Measurements from ENCODE around the gene TENM4. TPM values are rescaled to one million over a fixed set of nuclear protein-coding genes. Genes with fewer than 3 reads are reported as not detected.
A peak's percentile ranks its signal among the peaks of the same experiment; 100 is the strongest.

The TENM4 gene
- polyA plus RNA-seq, 1 of the 3 experiments (the other 2 are of a cell fraction): 16.7 TPM

- Histone ChIP-seq H3K79me2 (ENCODE audit: insufficient read depth) (no peaks in the 10 kb centered on the region; the same call in none of the 2 replicates), H3K27ac (ENCODE audit: low read depth in 2 of 2, low read length in 1 of 2) (peak overlapping the region in 1 of 2 experiments; percentile 18; a peak in 2 of 4 replicates), H3K36me3 (replicated peaks in 1 of 2; ENCODE audit: control insufficient read depth in 1 of 2, insufficient read depth in 2 of 2, low read length in 1 of 2) (no peaks in the 10 kb centered on the region), H2AFZ (ENCODE audit: low read depth) (no peak overlapping the region), H3F3A (replicated peaks; ENCODE audit: insufficient read depth) (no peaks in the 10 kb centered on the region), H3K4me3 (ENCODE audit: low read depth in 2 of 2, low read length in 1 of 2) (no peak overlapping the region), H3K9me2 (no peaks in the 10 kb centered on the region), H3K9ac (no peak overlapping the region), H3K4me2 (peak overlapping the region; percentile 37; the same call in 1 of the 2 replicates), H3K27me3 (ENCODE audit: insufficient read depth) (no peaks in the 10 kb centered on the region), H4K20me1 (ENCODE audit: insufficient read depth) (no peaks in the 10 kb centered on the region), H3K4me1 (ENCODE audit: control insufficient read depth in 1 of 2, insufficient read depth in 2 of 2, low read depth in 1 of 2, low read length in 1 of 2) (peaks cover 2 to 8% of the 10 kb centered on the region in 2 experiments; a peak in 2 of 4 replicates), H3K9me3 (no peaks in the 10 kb centered on the region)
- WGBS (ENCODE audit: low lambda C conversion rate): 81% methylated on average over 5 of the region's 5 CpGs
- no peak for DNase-seq
- TF ChIP-seq NRF1 (IDR thresholded peaks at IDR 0.05; ENCODE audit: low read depth, low read length): no peak
- ChIA-PET CTCF (interaction anchor here (0.6 kb wide), 1 partner anchor 28 kb away, joined by 3 read pairs; no protein-coding TSS in a partner anchor), POLR2A (interaction anchor here (1.1 kb wide), 1 partner anchor 12 kb away, joined by 3 read pairs; no protein-coding TSS in a partner anchor)
Measured at GRCh38 chr11:79173615-79174014, 267.2 kb downstream of the TENM4 start.

GRCh38 chr11:79170321-79170720, 270.5 kb downstream of the TENM4 start:
- no peak for TF ChIP-seq SIN3A (IDR thresholded peaks at IDR 0.05; ENCODE audit: borderline replicate concordance, low read depth, low read length)
- TF ChIP-seq ELF1 (IDR thresholded peaks at IDR 0.05): no peak
- no peak for TF ChIP-seq JUND (IDR thresholded peaks at IDR 0.05)
- no peak for TF ChIP-seq USF2 (IDR thresholded peaks at IDR 0.05; ENCODE audit: borderline replicate concordance, low read depth, low read length)
- TF ChIP-seq POLR2AphosphoS5 (IDR thresholded peaks at IDR 0.05; ENCODE audit: low read depth, low read length): no peak
- no peak for TF ChIP-seq YY1 (IDR thresholded peaks at IDR 0.05; ENCODE audit: low read depth)
- TF ChIP-seq IRF3 (IDR thresholded peaks at IDR 0.05; ENCODE audit: low read depth, low read length): no peak
- no peak for TF ChIP-seq RXRA (IDR thresholded peaks at IDR 0.05; ENCODE audit: borderline replicate concordance, low read depth)
- TF ChIP-seq FOXJ3 (CRISPR knock-in tag; IDR thresholded peaks at IDR 0.05): no peak
- TF ChIP-seq NFIC (IDR thresholded peaks at IDR 0.05; ENCODE audit: borderline replicate concordance): no peak
- TF ChIP-seq FOXM1 (IDR thresholded peaks at IDR 0.05; ENCODE audit: low read depth): no peak
- TF ChIP-seq CHD2 (IDR thresholded peaks at IDR 0.05; ENCODE audit: low read length, partially characterized antibody): no peak
- no peak for TF ChIP-seq TAF1 (IDR thresholded peaks at IDR 0.05; ENCODE audit: borderline replicate concordance, low read depth, low read length)
- TF ChIP-seq MAX (IDR thresholded peaks at IDR 0.05; ENCODE audit: low read depth): no peak
- TF ChIP-seq FOSL2 (IDR thresholded peaks at IDR 0.05; ENCODE audit: borderline replicate concordance, low read depth): no peak
- TF ChIP-seq TCF12 (IDR thresholded peaks at IDR 0.05): no peak
- Histone ChIP-seq H4K20me1 (ENCODE audit: insufficient read depth) (no peaks in the 10 kb centered on the region), H3K4me3 (ENCODE audit: low read depth in 2 of 2, low read length in 1 of 2) (no peak overlapping the region), H3K36me3 (replicated peaks in 1 of 2; ENCODE audit: control insufficient read depth in 1 of 2, insufficient read depth in 2 of 2, low read length in 1 of 2) (no peaks in the 10 kb centered on the region), H3K79me2 (ENCODE audit: insufficient read depth) (no peaks in the 10 kb centered on the region), H3K9ac (no peak overlapping the region), H3K9me2 (no peaks in the 10 kb centered on the region), H2AFZ (ENCODE audit: low read depth) (no peak overlapping the region), H3K27me3 (ENCODE audit: insufficient read depth) (no peaks in the 10 kb centered on the region), H3K4me1 (ENCODE audit: control insufficient read depth in 1 of 2, insufficient read depth in 2 of 2, low read depth in 1 of 2, low read length in 1 of 2) (peaks cover 2 to 8% of the 10 kb centered on the region in 2 experiments; a peak in 2 of 4 replicates), H3K27ac (ENCODE audit: low read depth in 2 of 2, low read length in 1 of 2) (no peak overlapping the region), H3K4me2 (no peak overlapping the region), H3F3A (replicated peaks; ENCODE audit: insufficient read depth) (peaks cover 3% of the 10 kb centered on the region), H3K9me3 (no peaks in the 10 kb centered on the region)
- 54% methylated on average over 2 of the region's 2 CpGs for WGBS (ENCODE audit: low lambda C conversion rate)
- CTCF ChIA-PET: interaction anchor here (1.5 kb wide), 1 partner anchor 14 kb away, joined by 3 read pairs; no protein-coding TSS in a partner anchor
- POLR2A ChIA-PET: no interaction called here
- DNase-seq: no peak

All from SK-N-SH (cell line).